Keratinocyte (primary cell): ENCODE data around the gene GRN. TPM values are rescaled to one million over a fixed set of nuclear protein-coding genes. Genes with fewer than 3 reads are reported as not detected.

ENCODE experiments used
- DNase-seq: peaks from one replicate; pipeline ENCODE4 v3.0.0-alpha.2; 2011; ENCODE audit warnings: low read depth, missing footprints, low spot score
- FAIRE-seq: peaks from 2 replicates; lab custom pipeline; 2011; peaks lifted over from hg19 to GRCh38; lab: Jason Lieb, UNC
- H2AFZ ChIP-seq: 2 replicates; pipeline ENCODE4 v1.6.0; 2012; ENCODE audit warnings: low read length, control low read depth, inconsistent platforms; ENCODE audit not compliant: control insufficient read depth
- H3K27ac ChIP-seq: 2 replicates; pipeline ENCODE4 v1.5.1; 2011; ENCODE audit warnings: low read length; ENCODE audit not compliant: control insufficient read depth, insufficient read depth
- H3K27me3 ChIP-seq: 3 replicates; pipeline ENCODE4 v1.6.0; 2011; ENCODE audit warnings: low read length; ENCODE audit not compliant: control insufficient read depth, insufficient read depth; ENCODE audit errors: extremely low read depth
- H3K36me3 ChIP-seq, 2 experiments: 2 replicates in 1 of 2; 3 replicates in 1 of 2; pipeline ENCODE4 v1.5.1; 2011; ENCODE audit warnings: low read length in 2 of 2, mild to moderate bottlenecking in 1 of 2; ENCODE audit not compliant: control insufficient read depth in 2 of 2, insufficient read depth in 2 of 2; ENCODE audit errors: extremely low read depth in 1 of 2
- H3K4me1 ChIP-seq: 3 replicates; pipeline ENCODE4 v1.5.1; 2011; ENCODE audit warnings: low read length; ENCODE audit not compliant: control insufficient read depth, insufficient read depth; ENCODE audit errors: extremely low read depth
- H3K4me2 ChIP-seq: 3 replicates; pipeline ENCODE4 v1.6.0; 2011; ENCODE audit warnings: low read depth, low read length; ENCODE audit not compliant: control insufficient read depth, insufficient read depth; ENCODE audit errors: extremely low read depth
- H3K4me3 ChIP-seq, 3 experiments: fragments of 200-600 bp in 1 of 3; sonication (generic) in 1 of 3; 2 replicates in 2 of 3; 3 replicates in 1 of 3; pipeline ENCODE4 v1.5.1; 2011 to 2016; ENCODE audit warnings: low read length in 3 of 3, mild to moderate bottlenecking in 3 of 3, control low read depth in 2 of 3, inconsistent platforms in 1 of 3, low read depth in 1 of 3, mixed read lengths in 1 of 3, mixed run types in 1 of 3, moderate library complexity in 1 of 3; ENCODE audit not compliant: control insufficient read depth in 2 of 3, insufficient read depth in 2 of 3; ENCODE audit errors: extremely low read depth in 1 of 3
- H3K79me2 ChIP-seq: 2 replicates; pipeline ENCODE4 v1.6.0; 2012; ENCODE audit warnings: low read length; ENCODE audit not compliant: control insufficient read depth, insufficient read depth
- H3K9ac ChIP-seq: 3 replicates; pipeline ENCODE4 v1.6.0; 2011; ENCODE audit warnings: low read length; ENCODE audit not compliant: control insufficient read depth, insufficient read depth; ENCODE audit errors: extremely low read depth
- H3K9me1 ChIP-seq: 3 replicates; pipeline ENCODE4 v1.6.0; 2011; ENCODE audit warnings: low read length; ENCODE audit not compliant: control insufficient read depth, insufficient read depth; ENCODE audit errors: extremely low read depth
- H3K9me3 ChIP-seq: 2 replicates; pipeline ENCODE4 v1.5.1; 2012; ENCODE audit warnings: low read depth, low read length; ENCODE audit not compliant: control insufficient read depth
- H4K20me1 ChIP-seq: 3 replicates; pipeline ENCODE4 v1.6.0; 2011; ENCODE audit warnings: low read length; ENCODE audit not compliant: control insufficient read depth, insufficient read depth; ENCODE audit errors: extremely low read depth
- CTCF ChIP-seq, 3 experiments: IDR thresholded peaks in 1 of 3; conservative IDR thresholded peaks in 1 of 3; optimal IDR thresholded peaks in 1 of 3; 2 replicates in 2 of 3; 3 replicates in 1 of 3; pipeline versions ENCODE3 to v1.5.1; 2011; ENCODE audit warnings: low read length in 3 of 3, mild to moderate bottlenecking in 3 of 3, moderate library complexity in 2 of 3, control low read depth in 1 of 3, inconsistent platforms in 1 of 3; ENCODE audit not compliant: insufficient read depth in 2 of 3; ENCODE audit errors: extremely low read depth in 1 of 3
- EZH2 ChIP-seq: IDR thresholded peaks from one replicate; pipeline ENCODE4 v1.6.1; 2012; ENCODE audit warnings: inconsistent platforms, mild to moderate bottlenecking, low read length, moderate library complexity
- dilution Hi-C: fragments of 300-500 bp; cut with MboI; formaldehyde crosslinking; loops from one replicate; pipeline ENCODE4 v1.7.0; 2020; ENCODE audit warnings: low sequenced_read_pairs; ENCODE audit not compliant: extremely low pct_ligation_motif_present
- polyA plus RNA-seq, 5 experiments: library from polyadenylated mRNA; depleted of rRNA in 3 of 5; stranded (reverse) in 3 of 5; stranded (forward) in 1 of 5; unstranded in 1 of 5; fragments of >200 nt; gene quantifications; 1 replicate in 1 of 5; 2 replicates in 3 of 5; 3 replicates in 1 of 5; pipeline versions ENCODE4 v1.2.1 to v1.2.3, GENCODE V29; 2011 to 2012; ENCODE audit warnings: missing spikeins in 2 of 5, low read depth in 1 of 5, low replicate concordance in 1 of 5

GRN gene
- polyA plus RNA-seq, 1 donor (not counting 4 experiments of a cell fraction or from before 2014, with no cell fraction given), result 179 TPM

GRCh38 chr17:44379887-44380286, 34.8 kb downstream of the GRN start:
- dilution Hi-C loops, result no loop called here
- Histone ChIP-seq H3K9ac (no peak overlapping the region), H3K79me2 (no peaks in the 10 kb centered on the region), H3K9me3 (no peaks in the 10 kb centered on the region), H3K27me3 (peaks cover 29% of the 10 kb centered on the region), H3K9me1 (no peaks in the 10 kb centered on the region), H2AFZ (no peak overlapping the region), H3K36me3 (no peaks in the 10 kb centered on the region), H3K4me3 (no peak overlapping the region), H3K4me2 (no peak overlapping the region), H4K20me1 (no peaks in the 10 kb centered on the region), H3K27ac (no peak overlapping the region), H3K4me1 (peaks cover 1% of the 10 kb centered on the region)
- no peak for FAIRE-seq
- no peak for TF ChIP-seq EZH2
- TF ChIP-seq CTCF (optimal IDR thresholded peaks at IDR 0.05 in 1 of 3, IDR thresholded peaks at IDR 0.05 in 1 of 3, conservative IDR thresholded peaks at IDR 0.05 in 1 of 3; ENCODE audit: extremely low read depth in 1 of 3, insufficient read depth in 2 of 3, low read length in 3 of 3), result no peak
- DNase-seq, result no peak

- Histone ChIP-seq H3K4me2 (no peak overlapping the region), H3K36me3 (no peaks in the 10 kb centered on the region), H3K27me3 (peaks cover 33% of the 10 kb centered on the region), H3K27ac (no peak overlapping the region), H4K20me1 (no peaks in the 10 kb centered on the region), H3K79me2 (no peaks in the 10 kb centered on the region), H3K4me1 (peaks cover 6% of the 10 kb centered on the region), H3K9ac (no peak overlapping the region), H2AFZ (no peak overlapping the region), H3K4me3 (no peak overlapping the region), H3K9me1 (no peaks in the 10 kb centered on the region), H3K9me3 (no peaks in the 10 kb centered on the region)
- FAIRE-seq (no peak), DNase-seq (no peak)
- no peak for TF ChIP-seq EZH2
- TF ChIP-seq CTCF (optimal IDR thresholded peaks at IDR 0.05 in 1 of 3, IDR thresholded peaks at IDR 0.05 in 1 of 3, conservative IDR thresholded peaks at IDR 0.05 in 1 of 3; ENCODE audit: extremely low read depth in 1 of 3, insufficient read depth in 2 of 3, low read length in 3 of 3), result no peak
- dilution Hi-C loops, result no loop called here
Observed at GRCh38 chr17:44380767-44381166, 35.7 kb downstream of the GRN start.
